Mesendoderm (in vitro differentiated cells): ENCODE data around the gene CACFD1. TPM values are rescaled to one million over a fixed set of nuclear protein-coding genes. Genes with fewer than 3 reads are reported as not detected.

Experiments used
- DNase-seq: peaks from one replicate; pipeline ENCODE4 v3.0.0; 2013
- H2AK5ac ChIP-seq: 2 replicates; pipeline ENCODE4 v1.6.1; 2013; ENCODE audit warnings: low read length, inconsistent platforms
- H2BK120ac ChIP-seq: 2 replicates; pipeline ENCODE4 v1.6.1; 2013; ENCODE audit warnings: low read depth, mild to moderate bottlenecking, low read length, moderate library complexity, mixed read lengths
- H2BK15ac ChIP-seq: replicated peaks from 2 replicates; pipeline ENCODE4 v1.6.1; 2013; ENCODE audit warnings: low read depth, mild to moderate bottlenecking, moderate library complexity
- H2BK5ac ChIP-seq: 2 replicates; pipeline ENCODE4 v1.6.1; 2013; ENCODE audit warnings: low read length, inconsistent platforms
- H3K18ac ChIP-seq: 2 replicates; pipeline ENCODE4 v1.6.1; 2013; ENCODE audit warnings: mild to moderate bottlenecking, low read length, mixed read lengths
- H3K23ac ChIP-seq: one replicate; pipeline ENCODE4 v1.6.1; 2013; ENCODE audit warnings: low read length
- H3K27ac ChIP-seq: 2 replicates; pipeline ENCODE4 v1.5.1; 2013; ENCODE audit warnings: low read depth, mild to moderate bottlenecking, inconsistent platforms, low read length, moderate library complexity
- H3K27me3 ChIP-seq: 2 replicates; pipeline ENCODE4 v1.6.1; 2013; ENCODE audit warnings: low read length, control low read depth, mild to moderate bottlenecking, inconsistent platforms; ENCODE audit not compliant: insufficient read depth, poor library complexity
- H3K36me3 ChIP-seq: 2 replicates; pipeline ENCODE4 v1.6.1; 2013; ENCODE audit warnings: low read length, inconsistent platforms; ENCODE audit not compliant: control insufficient read depth, insufficient read depth
- H3K4ac ChIP-seq: one replicate; pipeline ENCODE4 v1.6.1; 2013; ENCODE audit warnings: low read depth, mild to moderate bottlenecking, low read length, moderate library complexity
- H3K4me1 ChIP-seq: 2 replicates; pipeline ENCODE4 v1.6.1; 2013; ENCODE audit warnings: low read depth, low read length, inconsistent platforms; ENCODE audit not compliant: control insufficient read depth
- H3K4me2 ChIP-seq: 2 replicates; pipeline ENCODE4 v1.6.1; 2013; ENCODE audit warnings: low read length
- H3K4me3 ChIP-seq: 2 replicates; pipeline ENCODE4 v1.5.1; 2013; ENCODE audit warnings: mild to moderate bottlenecking, low read length
- H3K56ac ChIP-seq: one replicate; pipeline ENCODE4 v1.6.1; 2013; ENCODE audit warnings: low read length
- H3K79me1 ChIP-seq: 2 replicates; pipeline ENCODE4 v1.6.1; 2013; ENCODE audit warnings: low read length, inconsistent platforms
- H3K79me2 ChIP-seq: 2 replicates; pipeline ENCODE4 v1.6.1; 2013; ENCODE audit warnings: mild to moderate bottlenecking, low read length; ENCODE audit not compliant: control insufficient read depth, insufficient read depth
- H3K9ac ChIP-seq: 2 replicates; pipeline ENCODE4 v1.6.1; 2013; ENCODE audit warnings: low read length, inconsistent platforms
- H4K5ac ChIP-seq: one replicate; pipeline ENCODE4 v1.6.1; 2013; ENCODE audit warnings: low read length
- H4K8ac ChIP-seq: one replicate; pipeline ENCODE4 v1.6.1; 2013; ENCODE audit warnings: low read depth, mild to moderate bottlenecking, control low read depth, low read length, moderate library complexity
- whole genome bisulfite sequencing: extraction: QIAGEN DNeasy Blood & Tissue Kit; methylation state at CpG from one replicate; pipeline ENCODE4 v1.1.7; 2013; ENCODE audit warnings: low lambda C conversion rate, missing lambda C conversion rate; ENCODE audit not compliant: insufficient coverage; ENCODE audit errors: extremely low coverage; 5-methylcytosine and 5-hydroxymethylcytosine counted together
- polyA plus RNA-seq, 2 experiments: library from polyadenylated mRNA; stranded (reverse); fragments of 200-250 nt; gene quantifications; one replicate each; pipeline ENCODE4 v1.2.3, GENCODE V29; 2013

CACFD1 gene
- polyA plus RNA-seq (2013, experiment 1 of 2), result 3.4 TPM
- polyA plus RNA-seq (2013, experiment 2 of 2), result 4.1 TPM

- H3K36me3 ChIP-seq, result no peaks in the 10 kb centered on the region
- peak within 1 kb of the TSS; percentile 98 for H3K56ac ChIP-seq
- no CpG with 5 or more reads among the region's 86 CpGs for WGBS
- peak within 1 kb of the TSS; percentile 94 for H3K9ac ChIP-seq
- H2BK120ac ChIP-seq, result no peak within 1 kb of the TSS
- no peaks in the 10 kb centered on the region for H3K27me3 ChIP-seq
- no peak within 1 kb of the TSS for H4K8ac ChIP-seq
- peaks cover 4% of the 10 kb centered on the region for H3K4me1 ChIP-seq
- H3K27ac ChIP-seq, result peak within 1 kb of the TSS; percentile 74
- H2BK5ac ChIP-seq, result peak within 1 kb of the TSS; percentile 78
- H2AK5ac ChIP-seq, result peak within 1 kb of the TSS; percentile 37
- H3K23ac ChIP-seq, result peak within 1 kb of the TSS; percentile 98
- peak within 1 kb of the TSS; percentile 75 for H3K4me2 ChIP-seq
- H3K79me2 ChIP-seq, result no peaks in the 10 kb centered on the region
- DNase-seq, result peak; percentile 99
- H4K5ac ChIP-seq, result no peak within 1 kb of the TSS
- no peak within 1 kb of the TSS for H3K18ac ChIP-seq
- H3K4ac ChIP-seq, result peak within 1 kb of the TSS; percentile 42
- no peak within 1 kb of the TSS for H2BK15ac ChIP-seq
- peaks cover 3% of the 10 kb centered on the region for H3K79me1 ChIP-seq
- H3K4me3 ChIP-seq, result peak within 1 kb of the TSS; percentile 73
Observed at GRCh38 chr9:133459476-133460404, at the start of gene CACFD1. CACFD1 (plus strand) TSS chr9:133459978; CDS start chr9:133460067, 89 bp downstream.

GRCh38 chr9:133415170-133415569 lies 44.6 kb upstream of the CACFD1 start:
- H3K36me3 ChIP-seq, result peaks cover 4% of the 10 kb centered on the region
- peaks cover 19% of the 10 kb centered on the region for H3K79me2 ChIP-seq
- H3K4me1 ChIP-seq, result no peaks in the 10 kb centered on the region
- no peak overlapping the region for H2AK5ac ChIP-seq
- H4K8ac ChIP-seq, result no peak overlapping the region
- H3K18ac ChIP-seq, result no peak overlapping the region
- no peak overlapping the region for H4K5ac ChIP-seq
- no peak overlapping the region for H2BK15ac ChIP-seq
- H3K56ac ChIP-seq, result no peak overlapping the region
- H3K4me3 ChIP-seq, result no peak overlapping the region
- WGBS, result no CpG with 5 or more reads among the region's 1 CpG
- DNase-seq, result no peak
- H3K9ac ChIP-seq, result no peak overlapping the region
- no peaks in the 10 kb centered on the region for H3K27me3 ChIP-seq
- no peak overlapping the region for H3K27ac ChIP-seq
- no peak overlapping the region for H3K4me2 ChIP-seq
- peaks cover 12% of the 10 kb centered on the region for H3K79me1 ChIP-seq
- H2BK120ac ChIP-seq, result no peak overlapping the region
- no peak overlapping the region for H3K4ac ChIP-seq
- no peak overlapping the region for H2BK5ac ChIP-seq
- no peak overlapping the region for H3K23ac ChIP-seq

- H4K5ac ChIP-seq, result peak within 1 kb of the TSS; percentile 12
- peak within 1 kb of the TSS; percentile 91 for H3K4me3 ChIP-seq
- H3K23ac ChIP-seq, result peak within 1 kb of the TSS; percentile 6
- no peaks in the 10 kb centered on the region for H3K27me3 ChIP-seq
- H2BK5ac ChIP-seq, result peak within 1 kb of the TSS; percentile 31
- H2BK15ac ChIP-seq, result no peak within 1 kb of the TSS
- WGBS, result no CpG with 5 or more reads among the region's 75 CpGs
- H2BK120ac ChIP-seq, result no peak within 1 kb of the TSS
- no peaks in the 10 kb centered on the region for H3K4me1 ChIP-seq
- H3K9ac ChIP-seq, result peak within 1 kb of the TSS; percentile 89
- peak within 1 kb of the TSS; percentile 21 for H3K18ac ChIP-seq
- H3K79me1 ChIP-seq, result peaks cover 12% of the 10 kb centered on the region
- H3K27ac ChIP-seq, result peak within 1 kb of the TSS; percentile 92
- H2AK5ac ChIP-seq, result no peak within 1 kb of the TSS
- H3K4ac ChIP-seq, result no peak within 1 kb of the TSS
- H3K56ac ChIP-seq, result peak within 1 kb of the TSS; percentile 94
- H3K79me2 ChIP-seq, result peaks cover 19% of the 10 kb centered on the region
- no peak within 1 kb of the TSS for H4K8ac ChIP-seq
- H3K36me3 ChIP-seq, result peaks cover 3% of the 10 kb centered on the region
- peak within 1 kb of the TSS; percentile 87 for H3K4me2 ChIP-seq
- peak; percentile 98 for DNase-seq
Observed at GRCh38 chr9:133417541-133418461, 42.0 kb upstream of the CACFD1 start, which contains the start of gene REXO4. REXO4 (minus strand) TSS chr9:133418010; CDS start chr9:133417844, 166 bp downstream.

GRCh38 chr9:133419005-133419404 lies 40.8 kb upstream of the CACFD1 start:
- peaks cover 19% of the 10 kb centered on the region for H3K79me2 ChIP-seq
- H3K18ac ChIP-seq, result no peak overlapping the region
- H3K4me1 ChIP-seq, result no peaks in the 10 kb centered on the region
- no peak overlapping the region for H4K8ac ChIP-seq
- H2BK5ac ChIP-seq, result no peak overlapping the region
- peaks cover 1% of the 10 kb centered on the region for H3K36me3 ChIP-seq
- H3K9ac ChIP-seq, result no peak overlapping the region
- H3K4me3 ChIP-seq, result no peak overlapping the region
- H3K4ac ChIP-seq, result no peak overlapping the region
- H3K27me3 ChIP-seq, result no peaks in the 10 kb centered on the region
- H3K27ac ChIP-seq, result no peak overlapping the region
- H3K4me2 ChIP-seq, result no peak overlapping the region
- no peak for DNase-seq
- H4K5ac ChIP-seq, result no peak overlapping the region
- WGBS, result no CpG with 5 or more reads among the region's 13 CpGs
- no peak overlapping the region for H3K56ac ChIP-seq
- H3K79me1 ChIP-seq, result peaks cover 11% of the 10 kb centered on the region
- H2BK15ac ChIP-seq, result no peak overlapping the region
- H2BK120ac ChIP-seq, result no peak overlapping the region
- no peak overlapping the region for H3K23ac ChIP-seq
- H2AK5ac ChIP-seq, result no peak overlapping the region

GRCh38 chr9:133420392-133420827 lies 39.4 kb upstream of the CACFD1 start:
- Histone ChIP-seq H3K4me3 (no peak overlapping the region), H2BK15ac (no peak overlapping the region), H3K79me1 (peaks cover 8% of the 10 kb centered on the region), H3K18ac (no peak overlapping the region), H3K79me2 (peaks cover 18% of the 10 kb centered on the region), H3K9ac (no peak overlapping the region), H3K4ac (no peak overlapping the region), H4K8ac (no peak overlapping the region), H3K4me2 (no peak overlapping the region), H2BK120ac (no peak overlapping the region), H2AK5ac (no peak overlapping the region), H3K4me1 (no peaks in the 10 kb centered on the region), H3K27ac (no peak overlapping the region), H2BK5ac (no peak overlapping the region), H3K36me3 (no peaks in the 10 kb centered on the region), H3K27me3 (no peaks in the 10 kb centered on the region), H4K5ac (no peak overlapping the region), H3K23ac (no peak overlapping the region), H3K56ac (no peak overlapping the region)
- WGBS, result no CpG with 5 or more reads among the region's 5 CpGs
- DNase-seq, result peak; percentile 45
